ENCODE data around the gene EXOSC5.

Gene EXOSC5

GRCh38 chr19:41339936-41340335 is 57.2 kb downstream of the EXOSC5 start:
- peak; percentile 83 for DNase-seq

Data from kidney glomerular epithelial cell (primary cell).